Activated B cell treated with CpG ODN at 0.5 μM for 24 hours (primary cell): ENCODE measurements around the gene STXBP3. TPM values are rescaled to one million over a fixed set of nuclear protein-coding genes. Genes with fewer than 3 reads are reported as not detected.

Source experiments
- ATAC-seq: fragments of 200-7000 bp; cut with Tn5 transposase; one replicate; pipeline ENCODE4 v1.10.0; 2021; ENCODE audit warnings: low read depth, mild to moderate bottlenecking, moderate library complexity
- CTCF ChIA-PET: fragments of 350-600 bp; sonication (Branson Sonifier 250); formaldehyde crosslinking; loops from one replicate; lab custom pipeline; 2021; ENCODE audit warnings: antibody characterized with exemption; lab: Charles Lee
- POLR2A ChIA-PET: fragments of 350-600 bp; sonication (Branson Sonifier 250); formaldehyde crosslinking; loops from one replicate; lab custom pipeline; 2021; ENCODE audit warnings: antibody characterized with exemption; lab: Charles Lee
- DNase-seq: peaks from one replicate; pipeline ENCODE4 v3.0.0; 2022
- H3K27ac Mint-ChIP-seq: one replicate; pipeline ENCODE4 v1.8.0; 2020; ENCODE audit warnings: mixed read lengths
- H3K27me3 Mint-ChIP-seq: one replicate; pipeline ENCODE4 v1.8.0; 2021; ENCODE audit warnings: mixed read lengths
- H3K36me3 Mint-ChIP-seq: one replicate; pipeline ENCODE4 v1.8.0; 2021; ENCODE audit warnings: low read depth, mixed read lengths
- H3K4me1 Mint-ChIP-seq: one replicate; pipeline ENCODE4 v1.8.0; 2021; ENCODE audit warnings: mixed read lengths
- H3K4me3 Mint-ChIP-seq: one replicate; pipeline ENCODE4 v1.8.0; 2020; ENCODE audit warnings: mild to moderate bottlenecking, mixed read lengths
- H3K9me3 Mint-ChIP-seq: one replicate; pipeline ENCODE4 v1.8.0; 2020; ENCODE audit warnings: mixed read lengths
- CTCF ChIP-seq: fragments of 200-600 bp; IDR thresholded peaks from one replicate; pipeline ENCODE4 v1.8.0; 2022; ENCODE audit warnings: antibody characterized with exemption, mild to moderate bottlenecking
- intact Hi-C: fragments of 100-400 bp; cut with micrococcal nuclease; formaldehyde crosslinking; loops from one replicate; pipeline ENCODE4 v1.15.1; 2024
- total RNA-seq: library from RNA; stranded (reverse); gene quantifications from 2 replicates; pipeline ENCODE4 v1.2.3, GENCODE V29; 2022

The STXBP3 gene
- total RNA-seq, 1 donor from 2014 or later, result 46.4 TPM

- intact Hi-C loops, result no loop called here
- Mint-ChIP-seq H3K27ac (no peak overlapping the region), H3K36me3 (peaks cover 14% of the 10 kb centered on the region), H3K27me3 (no peaks in the 10 kb centered on the region), H3K9me3 (no peaks in the 10 kb centered on the region), H3K4me3 (no peak overlapping the region), H3K4me1 (no peaks in the 10 kb centered on the region)
- DNase-seq (no peak), ATAC-seq (no peak)
- CTCF ChIA-PET, result no interaction called here
- TF ChIP-seq CTCF, result no peak
- POLR2A ChIA-PET, result no interaction called here
Measured at GRCh38 chr1:108814343-108815125, 68.1 kb downstream of the STXBP3 start.

- no peaks in the 10 kb centered on the region for H3K4me1 Mint-ChIP-seq
- H3K4me3 Mint-ChIP-seq, result no peak overlapping the region
- no peaks in the 10 kb centered on the region for H3K9me3 Mint-ChIP-seq
- H3K27me3 Mint-ChIP-seq, result peaks cover 3% of the 10 kb centered on the region
- ATAC-seq (no peak), DNase-seq (no peak)
- POLR2A ChIA-PET, result no interaction called here
- CTCF ChIA-PET, result no interaction called here
- intact Hi-C loops, result no loop called here
- no peak for TF ChIP-seq CTCF
- no peak overlapping the region for H3K27ac Mint-ChIP-seq
- peaks cover 7% of the 10 kb centered on the region for H3K36me3 Mint-ChIP-seq
Measured at GRCh38 chr1:108815566-108815965, 69.1 kb downstream of the STXBP3 start.

DNA sequence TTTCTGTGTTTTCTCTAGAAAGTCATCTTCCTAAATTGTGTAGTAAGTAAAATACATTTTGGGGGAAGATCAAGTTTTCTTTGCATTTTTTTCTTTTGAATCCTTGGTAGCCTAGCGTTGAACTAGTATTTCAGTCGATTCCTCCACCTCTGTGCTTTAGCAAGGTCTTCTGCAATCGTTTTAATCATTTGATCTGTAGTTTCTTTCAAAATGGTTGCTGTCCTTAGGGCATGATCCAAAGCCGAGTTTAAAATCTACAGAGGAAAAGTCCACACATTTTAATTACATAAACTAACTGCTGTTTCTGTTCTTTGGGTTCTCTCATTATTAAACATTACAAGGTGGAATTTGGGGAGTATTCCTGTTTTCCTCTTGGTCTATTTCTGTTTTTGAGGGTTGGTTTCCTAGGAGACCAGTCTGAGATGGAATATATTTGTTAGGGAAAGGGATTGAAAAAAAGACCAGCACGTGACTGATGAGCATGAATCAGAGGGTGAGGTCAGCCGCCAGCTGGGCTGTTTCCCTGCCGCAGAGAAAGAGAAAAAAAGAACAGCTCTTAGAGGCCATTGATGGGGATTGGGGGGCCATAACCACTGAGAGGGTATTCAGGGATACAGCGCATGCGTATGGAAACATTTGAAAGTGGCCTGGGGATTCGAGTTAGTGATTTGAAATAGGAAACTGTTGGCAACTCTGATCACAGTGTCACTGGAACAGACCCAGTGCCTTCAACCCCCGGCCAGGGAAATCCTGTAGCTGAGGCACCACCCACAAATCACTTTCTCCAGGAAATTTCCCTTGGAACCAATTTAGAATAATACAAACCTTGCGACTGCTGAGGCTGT is 69.8 kb downstream of the STXBP3 start:
- ATAC-seq (no peak), DNase-seq (no peak)
- no peaks in the 10 kb centered on the region for H3K4me1 Mint-ChIP-seq
- no peak overlapping the region for H3K27ac Mint-ChIP-seq
- H3K9me3 Mint-ChIP-seq, result no peaks in the 10 kb centered on the region
- no peak overlapping the region for H3K4me3 Mint-ChIP-seq
- CTCF ChIA-PET, result no interaction called here
- intact Hi-C loops, result no loop called here
- TF ChIP-seq CTCF, result no peak
- peaks cover 7% of the 10 kb centered on the region for H3K36me3 Mint-ChIP-seq
- POLR2A ChIA-PET, result no interaction called here
- peaks cover 3% of the 10 kb centered on the region for H3K27me3 Mint-ChIP-seq

- no peak for TF ChIP-seq CTCF
- ChIA-PET POLR2A (no interaction called here), CTCF (interaction anchor here (1.5 kb wide), 1 partner anchor 81 kb away, joined by 3 read pairs; no protein-coding TSS in a partner anchor)
- ATAC-seq, result no peak
- H3K36me3 Mint-ChIP-seq, result peaks cover under 1% of the 10 kb centered on the region
- peaks cover 5% of the 10 kb centered on the region for H3K27me3 Mint-ChIP-seq
- intact Hi-C loops, result no loop called here
- no peak for DNase-seq
- no peaks in the 10 kb centered on the region for H3K9me3 Mint-ChIP-seq
- H3K27ac Mint-ChIP-seq, result no peak overlapping the region
- no peak overlapping the region for H3K4me3 Mint-ChIP-seq
- H3K4me1 Mint-ChIP-seq, result no peaks in the 10 kb centered on the region
Measured at GRCh38 chr1:108817016-108817415, 70.5 kb downstream of the STXBP3 start.

DNA sequence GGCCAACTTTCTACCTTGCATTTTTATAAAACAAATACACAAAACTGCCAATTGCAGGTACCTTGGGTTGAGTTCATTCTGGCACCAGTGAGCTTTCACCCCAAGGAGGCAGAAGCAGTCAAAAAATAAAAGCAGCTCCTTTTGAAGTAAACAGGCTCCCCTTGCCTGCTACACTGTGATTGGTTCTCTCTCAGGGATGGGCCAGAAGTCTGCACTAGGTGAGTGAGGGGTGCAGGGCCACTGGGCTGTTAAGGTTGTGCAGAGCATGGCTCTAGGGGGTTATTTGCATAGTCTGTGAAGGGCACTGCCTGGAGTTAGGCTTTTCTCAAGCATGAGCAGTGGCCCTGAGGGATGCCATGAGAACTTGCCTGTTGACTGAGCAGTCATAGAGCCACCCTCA is 71.3 kb downstream of the STXBP3 start:
- Mint-ChIP-seq H3K9me3 (no peaks in the 10 kb centered on the region), H3K4me3 (no peak overlapping the region), H3K4me1 (no peaks in the 10 kb centered on the region), H3K27me3 (peaks cover 5% of the 10 kb centered on the region), H3K27ac (no peak overlapping the region), H3K36me3 (no peaks in the 10 kb centered on the region)
- ChIA-PET CTCF (interaction anchor here (1.5 kb wide), 1 partner anchor 80 kb away, joined by 3 read pairs; no protein-coding TSS in a partner anchor), POLR2A (no interaction called here)
- intact Hi-C loops, result no loop called here
- no peak for DNase-seq
- TF ChIP-seq CTCF, result no peak
- ATAC-seq, result no peak
